ENCODE measurements around the gene PLD3. TPM values are rescaled to one million over a fixed set of nuclear protein-coding genes. Genes with fewer than 3 reads are reported as not detected.

The PLD3 gene
- total RNA-seq (2022; extraction: Qiagen RNA extraction) = 262 to 280 TPM (median 268 TPM) in 5 replicates

GRCh38 chr19:40348125-40348913, at the start of gene PLD3, which contains the start of gene C19orf47:
Gene PLD3 (plus strand): TSS chr19:40348695. CDS start chr19:40366484, 17,789 bp downstream.
Gene C19orf47 (minus strand): TSS chr19:40348397. CDS start chr19:40341857, 6,540 bp downstream.

GRCh38 chr19:40390084-40390742, 41.7 kb downstream of the PLD3 start, which contains the start of gene HIPK4:
Gene HIPK4 (minus strand): TSS chr19:40390181. CDS start chr19:40389902, 279 bp downstream.

GRCh38 chr19:40413291-40413845, 64.9 kb downstream of the PLD3 start, which contains the start of gene PRX:
Gene PRX (minus strand): TSS chr19:40413378. CDS start chr19:40407932, 5,446 bp downstream.

GRCh38 chr19:40425450-40426287, 77.2 kb downstream of the PLD3 start, which contains the start of gene SERTAD1:
Gene SERTAD1 (minus strand): TSS chr19:40425992. CDS start chr19:40423546, 2,446 bp downstream.

Other genes with a start within 250 kb of the PLD3 start
- 13.0 to 19.8 TPM (median 17.8 TPM) in 5 replicates for gene MAP3K10, start 157.3 kb upstream of the PLD3 start, total RNA-seq (2022; extraction: Qiagen RNA extraction)
- 0.14 to 1.1 TPM (median 0.69 TPM) in 5 replicates for gene TTC9B, start 130.3 kb upstream of the PLD3 start, total RNA-seq (2022; extraction: Qiagen RNA extraction)
- gene CCNP, start 122.0 kb upstream of the PLD3 start, total RNA-seq (2022; extraction: Qiagen RNA extraction) = 0.11 to 0.28 TPM (median 0.21 TPM) in 5 replicates
- gene AKT2, start 63.4 kb upstream of the PLD3 start, total RNA-seq (2022; extraction: Qiagen RNA extraction) = 117 to 188 TPM (median 175 TPM) in 5 replicates
- gene C19orf47, start 298 bp upstream of the PLD3 start, total RNA-seq (2022; extraction: Qiagen RNA extraction) = 24.8 to 33.9 TPM (median 32.3 TPM) in 5 replicates
- gene HIPK4, start 41.5 kb downstream of the PLD3 start, total RNA-seq (2022; extraction: Qiagen RNA extraction) = 0.17 to 0.29 TPM (median 0.27 TPM) in 5 replicates
- gene PRX, start 64.7 kb downstream of the PLD3 start, total RNA-seq (2022; extraction: Qiagen RNA extraction) = 1.2 to 1.9 TPM (median 1.4 TPM) in 5 replicates
- 23.5 to 43.8 TPM (median 32.1 TPM) in 5 replicates for gene SERTAD1, start 77.3 kb downstream of the PLD3 start, total RNA-seq (2022; extraction: Qiagen RNA extraction)
- gene SERTAD3, start 95.6 kb downstream of the PLD3 start, total RNA-seq (2022; extraction: Qiagen RNA extraction) = 39.0 to 48.0 TPM (median 43.7 TPM) in 5 replicates
- 238 to 368 TPM (median 325 TPM) in 5 replicates for gene BLVRB, start 117.0 kb downstream of the PLD3 start, total RNA-seq (2022; extraction: Qiagen RNA extraction)
- gene SPTBN4, start 118.3 kb downstream of the PLD3 start, total RNA-seq (2022; extraction: Qiagen RNA extraction) = 0.67 to 1.1 TPM (median 0.69 TPM) in 5 replicates
- 102 to 155 TPM (median 145 TPM) in 5 replicates for gene SHKBP1, start 228.2 kb downstream of the PLD3 start, total RNA-seq (2022; extraction: Qiagen RNA extraction)

Data from A549 treated with CORT108297 at 1 μM for 4 hours (cell line).